ENCODE data around the gene C20orf144. TPM values are rescaled to one million over a fixed set of nuclear protein-coding genes. Genes with fewer than 3 reads are reported as not detected.

C20orf144 gene
- total and polyA plus RNA-seq, 2 experiments from 2014 or later = 0.26 to 0.66 TPM

GRCh38 chr20:33685328-33686099, 23.4 kb downstream of the C20orf144 start:
- peaks cover 26% of the 10 kb centered on the region for H3K4me1 Mint-ChIP-seq
- Histone ChIP-seq H3K4me1 (ENCODE audit: insufficient read depth) (peaks cover 10% of the 10 kb centered on the region; the same call in 1 of the 2 replicates), H3K36me3 (ENCODE audit: insufficient read depth) (no peaks in the 10 kb centered on the region), H3K9me2 (ENCODE audit: insufficient read depth) (no peaks in the 10 kb centered on the region), H3K27ac (ENCODE audit: low read depth) (no peak overlapping the region), H3F3A (replicated peaks; ENCODE audit: low read depth) (0 out of 2 replicates have a peak, but pooled peaks cover 2% of the 10 kb centered on the region), H3K4me2 (peak overlapping the region; percentile 98), H4K20me1 (replicated peaks; ENCODE audit: insufficient read depth) (peaks cover 25% of the 10 kb centered on the region; the same call in 1 of the 2 replicates), H2AFZ (no peak overlapping the region), H3K4me3 (peak overlapping the region; percentile 88), H3K79me2 (replicated peaks; ENCODE audit: insufficient read depth) (peaks cover 39% of the 10 kb centered on the region), H3K27me3 (ENCODE audit: insufficient read depth) (no peaks in the 10 kb centered on the region)
- H3K27ac Mint-ChIP-seq = peak overlapping the region; percentile 90
- peak overlapping the region; percentile 88 for H3K4me3 Mint-ChIP-seq
- DNase-seq (ENCODE audit: low spot score) (peak; percentile 64), ATAC-seq (peak; percentile 23)
- 0 out of 3 replicates have a peak, but pooled peaks cover 2% of the 10 kb centered on the region for H3K36me3 Mint-ChIP-seq (ENCODE audit: low read depth)
- H3K27me3 Mint-ChIP-seq (ENCODE audit: insufficient read depth, low read depth, poor library complexity) = peaks cover 11% of the 10 kb centered on the region
- TF ChIP-seq ZNF114 (CRISPR knock-in tag; IDR thresholded peaks at IDR 0.05) = no peak
- no peak for TF ChIP-seq CREB1 (CRISPR knock-in tag; IDR thresholded peaks at IDR 0.05; ENCODE audit: low read depth)
- no peak for TF ChIP-seq EZH2 (IDR thresholded peaks at IDR 0.05; ENCODE audit: low read depth, unreplicated experiment)
- TF ChIP-seq ZNF462 (CRISPR knock-in tag; IDR thresholded peaks at IDR 0.05) = no peak
- no peak for TF ChIP-seq NANOG (IDR thresholded peaks at IDR 0.05; ENCODE audit: borderline replicate concordance)
- no peak for TF ChIP-seq CTCF (conservative IDR thresholded peaks at IDR 0.05; ENCODE audit: low read depth in 2 of 2)
- TF ChIP-seq REST (IDR thresholded peaks at IDR 0.05; ENCODE audit: unreplicated experiment) = no peak
- no peak for TF ChIP-seq ETS1 (IDR thresholded peaks at IDR 0.05)
- TF ChIP-seq POLR2AphosphoS5 (IDR thresholded peaks at IDR 0.05; ENCODE audit: low read depth) = no peak
- no peak for TF ChIP-seq EZH2phosphoT487 (IDR thresholded peaks at IDR 0.05; ENCODE audit: unreplicated experiment)
- TF ChIP-seq STAT1 (IDR thresholded peaks at IDR 0.05; ENCODE audit: unreplicated experiment) = no peak
- no peak for TF ChIP-seq ZNF331 (CRISPR knock-in tag; IDR thresholded peaks at IDR 0.05; ENCODE audit: low read depth)
- TF ChIP-seq JUNB (IDR thresholded peaks at IDR 0.05; ENCODE audit: unreplicated experiment) = no peak
- no peaks in the 10 kb centered on the region; the same call in 2 of the 3 replicates for H3K9me3 Mint-ChIP-seq
